Stimulated activated naive CD8-positive, alpha-beta T cell treated with anti-CD3 and anti-CD28 coated beads, Interleukin-15, Interleukin-2, amounts not matched to agents 100 ng/mL and 50 ng/mL, for 24 hours (primary cell): ENCODE results near the gene REPIN1.
"Not testable (repeated sequence)": the region's sequence is repeated elsewhere in the genome, so short reads cannot be mapped to it uniquely, and the experiment has no call there.

ENCODE experiments used
- H3K27ac Mint-ChIP-seq: one replicate; pipeline ENCODE4 v1.8.0; 2021; ENCODE audit warnings: mild to moderate bottlenecking, mixed read lengths
- H3K27me3 Mint-ChIP-seq: one replicate; pipeline ENCODE4 v1.8.0; 2021; ENCODE audit warnings: mixed read lengths
- H3K36me3 Mint-ChIP-seq: one replicate; pipeline ENCODE4 v1.8.0; 2021; ENCODE audit warnings: low read depth, mixed read lengths
- H3K4me1 Mint-ChIP-seq: one replicate; pipeline ENCODE4 v1.8.0; 2021; ENCODE audit warnings: low read depth, mixed read lengths
- H3K4me3 Mint-ChIP-seq: one replicate; pipeline ENCODE4 v1.8.0; 2021; ENCODE audit warnings: mild to moderate bottlenecking, mixed read lengths
- H3K9me3 Mint-ChIP-seq: one replicate; pipeline ENCODE4 v1.8.0; 2021; ENCODE audit warnings: mixed read lengths

The REPIN1 gene

GRCh38 chr7:150382123-150382843 is 13.7 kb downstream of the REPIN1 start:
- no peaks in the 10 kb centered on the region for H3K9me3 Mint-ChIP-seq
- no peaks in the 10 kb centered on the region for H3K27me3 Mint-ChIP-seq
- H3K27ac Mint-ChIP-seq, result no peak overlapping the region
- H3K36me3 Mint-ChIP-seq, result no peaks in the 10 kb centered on the region
- no peak overlapping the region for H3K4me3 Mint-ChIP-seq
- H3K4me1 Mint-ChIP-seq, result peaks cover 28% of the 10 kb centered on the region

GRCh38 chr7:150382844-150383225 is 14.2 kb downstream of the REPIN1 start:
- H3K27ac Mint-ChIP-seq, result no peak overlapping the region

GRCh38 chr7:150383710-150384397 is 15.2 kb downstream of the REPIN1 start:
- Mint-ChIP-seq H3K27ac (no peak overlapping the region), H3K9me3 (no peaks in the 10 kb centered on the region), H3K27me3 (no peaks in the 10 kb centered on the region), H3K4me1 (peaks cover 17% of the 10 kb centered on the region), H3K36me3 (no peaks in the 10 kb centered on the region), H3K4me3 (no peak overlapping the region)

More at GRCh38 chr7:150382844-150383225, 14.2 kb downstream of the REPIN1 start:
- H3K9me3 Mint-ChIP-seq, result no peaks in the 10 kb centered on the region
- no peaks in the 10 kb centered on the region for H3K27me3 Mint-ChIP-seq
- no peaks in the 10 kb centered on the region for H3K36me3 Mint-ChIP-seq
- H3K4me3 Mint-ChIP-seq, result no peak overlapping the region
- peaks cover 22% of the 10 kb centered on the region for H3K4me1 Mint-ChIP-seq

DNA sequence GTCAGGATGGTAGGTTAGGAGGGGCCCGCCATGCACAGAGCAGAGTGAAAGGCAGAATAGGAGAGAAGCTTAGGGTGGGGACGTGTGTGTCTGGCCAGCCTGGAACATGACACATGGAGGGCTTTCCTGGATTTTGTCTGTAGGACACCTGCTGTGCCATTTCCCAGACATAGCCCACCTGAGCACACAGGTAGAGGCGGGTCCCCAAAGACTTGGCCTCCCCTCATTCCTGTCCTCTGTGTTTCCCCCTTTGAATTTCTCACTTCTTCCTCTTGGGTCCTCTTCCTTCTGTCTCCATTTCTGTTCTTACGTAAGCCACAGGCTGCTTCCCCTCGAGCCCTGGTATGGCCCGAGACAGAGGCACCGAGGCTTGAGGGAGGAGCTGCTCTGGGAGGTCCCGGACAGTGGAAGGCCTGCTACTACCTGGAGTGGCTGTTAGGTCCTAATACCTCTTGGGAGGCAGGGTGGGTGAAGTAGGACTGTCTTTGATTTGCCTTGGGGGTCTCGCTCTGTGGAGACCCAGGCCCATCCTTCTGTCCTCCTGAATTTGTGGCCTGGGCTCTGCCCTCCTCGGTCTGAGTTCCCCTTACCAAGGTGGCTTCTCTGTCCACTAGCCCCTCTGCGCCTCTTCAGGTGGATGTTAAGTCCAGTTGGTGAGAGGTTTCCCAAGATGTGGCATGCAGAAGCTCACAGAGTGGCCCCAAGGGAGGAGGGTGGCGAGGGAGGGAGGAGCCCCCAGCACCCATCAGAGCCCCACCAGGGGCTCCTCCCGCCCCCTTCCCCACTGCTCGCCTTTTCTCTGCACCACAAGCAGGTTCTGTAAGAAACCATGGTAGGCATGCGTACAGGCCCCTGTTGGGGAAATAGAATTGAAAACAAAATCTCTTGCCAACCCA is 16.0 kb downstream of the REPIN1 start:
- Mint-ChIP-seq H3K27me3 (no peaks in the 10 kb centered on the region), H3K9me3 (no peaks in the 10 kb centered on the region), H3K4me1 (peaks cover 21% of the 10 kb centered on the region), H3K4me3 (no peak overlapping the region), H3K27ac (no peak overlapping the region), H3K36me3 (no peaks in the 10 kb centered on the region)

- no peak overlapping the region for H3K4me3 Mint-ChIP-seq
- peaks cover 16% of the 10 kb centered on the region for H3K4me1 Mint-ChIP-seq
- no peak overlapping the region for H3K27ac Mint-ChIP-seq
- H3K27me3 Mint-ChIP-seq, result no peaks in the 10 kb centered on the region
- H3K9me3 Mint-ChIP-seq, result no peaks in the 10 kb centered on the region
- H3K36me3 Mint-ChIP-seq, result no peaks in the 10 kb centered on the region
Observed at GRCh38 chr7:150385302-150385723, 16.7 kb downstream of the REPIN1 start.

DNA sequence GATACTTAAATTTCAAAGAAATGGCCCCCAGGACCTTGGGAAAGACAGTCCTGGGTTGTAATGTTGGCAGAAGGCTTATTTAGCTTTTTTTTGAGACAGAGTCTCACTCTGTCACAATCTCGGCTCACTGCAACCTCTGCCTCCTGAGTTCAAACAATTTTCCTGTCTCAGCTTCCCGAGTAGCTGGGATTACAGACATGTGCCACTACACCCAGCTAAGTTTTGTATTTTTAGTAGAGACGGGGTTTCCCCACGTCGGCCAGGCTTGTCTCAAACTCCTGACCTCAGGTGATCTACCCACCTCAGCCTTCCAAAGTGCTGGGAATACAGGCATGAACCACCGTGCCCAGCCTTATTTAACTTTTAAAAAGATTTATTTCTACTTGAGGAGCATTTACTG is 17.3 kb downstream of the REPIN1 start:
- not testable (repeated sequence) for H3K4me3 Mint-ChIP-seq, H3K9me3 Mint-ChIP-seq, H3K27me3 Mint-ChIP-seq, H3K27ac Mint-ChIP-seq, H3K36me3 Mint-ChIP-seq
- H3K4me1 Mint-ChIP-seq, result peaks cover 11% of the 10 kb centered on the region

GRCh38 chr7:150388306-150388705 is 19.7 kb downstream of the REPIN1 start:
- Mint-ChIP-seq H3K9me3 (no peaks in the 10 kb centered on the region), H3K36me3 (peaks cover 13% of the 10 kb centered on the region), H3K4me1 (peaks cover 7% of the 10 kb centered on the region), H3K27ac (no peak overlapping the region), H3K4me3 (no peak overlapping the region), H3K27me3 (no peaks in the 10 kb centered on the region)

DNA sequence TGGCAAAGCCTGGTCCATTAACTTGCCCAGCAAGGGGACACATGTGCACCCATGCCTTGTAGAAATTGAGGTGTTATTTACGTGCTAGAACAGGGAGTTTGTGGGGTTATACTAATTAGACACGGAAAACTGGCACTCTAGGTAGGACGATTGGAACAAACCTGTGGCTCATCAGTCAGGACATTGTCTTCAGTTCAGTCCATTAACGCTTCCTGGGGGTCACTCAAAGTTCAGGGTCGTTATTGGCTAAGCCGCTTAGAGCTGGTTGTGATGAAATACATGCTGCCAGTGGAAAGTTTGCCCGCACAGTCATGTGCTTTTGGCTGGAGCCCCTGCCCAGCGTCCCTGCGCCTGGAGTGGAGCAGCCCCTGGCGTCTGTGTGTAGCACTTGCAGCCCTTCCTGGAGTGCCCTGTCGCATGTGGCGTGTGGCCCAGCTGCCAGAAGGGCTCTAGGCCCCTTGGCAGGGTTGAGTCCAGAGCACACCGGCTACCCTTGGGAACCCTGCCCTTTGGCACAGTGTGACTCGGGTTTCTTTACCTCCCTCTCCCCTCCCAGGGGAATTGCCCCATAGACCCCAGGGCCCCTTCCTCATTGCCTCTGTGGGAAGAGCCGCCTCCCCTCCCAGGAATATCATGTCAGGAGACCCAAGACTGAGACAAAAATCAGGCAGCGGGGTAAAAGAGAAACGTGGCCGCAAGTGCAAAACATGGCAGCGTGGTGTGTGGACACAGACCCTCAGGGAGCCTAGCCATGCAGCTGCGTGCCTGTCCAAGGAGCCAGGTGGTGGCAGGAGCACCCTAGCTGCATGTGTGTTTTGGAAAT is 20.3 kb downstream of the REPIN1 start:
- Mint-ChIP-seq H3K4me3 (no peak overlapping the region), H3K27ac (no peak overlapping the region), H3K9me3 (no peaks in the 10 kb centered on the region), H3K4me1 (peaks cover 7% of the 10 kb centered on the region), H3K27me3 (no peaks in the 10 kb centered on the region), H3K36me3 (peaks cover 13% of the 10 kb centered on the region)

DNA sequence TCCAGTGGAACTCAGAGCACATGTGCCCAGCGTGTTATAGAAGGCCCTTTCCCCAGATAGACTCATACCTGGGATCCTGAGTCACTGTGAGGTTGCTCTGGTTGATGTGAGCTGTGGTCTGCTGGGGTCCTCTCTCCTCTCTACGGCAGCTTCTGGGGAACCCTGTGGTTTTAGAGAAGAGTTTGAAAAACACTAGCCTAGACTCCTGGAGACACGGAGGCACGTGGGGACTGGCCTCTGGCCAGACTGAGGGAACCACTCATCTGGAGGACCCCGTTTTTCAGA is 20.9 kb downstream of the REPIN1 start:
- Mint-ChIP-seq H3K4me1 (peaks cover 7% of the 10 kb centered on the region), H3K27ac (no peak overlapping the region), H3K36me3 (peaks cover 13% of the 10 kb centered on the region), H3K27me3 (no peaks in the 10 kb centered on the region), H3K9me3 (no peaks in the 10 kb centered on the region), H3K4me3 (no peak overlapping the region)

DNA sequence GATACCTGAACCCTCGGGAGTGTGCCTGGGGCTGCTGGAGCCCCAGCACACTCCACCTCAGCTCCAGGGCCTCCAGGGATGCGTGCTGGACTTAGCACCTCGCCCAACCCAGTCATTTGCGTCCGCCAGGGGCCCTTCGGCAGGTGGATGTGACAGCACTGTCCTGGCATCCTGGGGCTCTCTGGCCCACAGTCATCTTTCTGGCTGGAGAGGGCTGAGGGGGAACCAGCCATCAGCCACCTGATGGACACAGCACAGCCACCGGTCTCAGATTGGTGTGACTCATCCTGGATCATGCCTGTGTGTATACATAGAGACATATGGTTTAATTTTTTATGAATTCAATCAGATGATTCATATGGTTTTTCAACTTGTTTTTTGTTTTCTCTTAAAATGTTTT is 21.6 kb downstream of the REPIN1 start:
- H3K4me1 Mint-ChIP-seq, result peaks cover 7% of the 10 kb centered on the region
- H3K27ac Mint-ChIP-seq, result no peak overlapping the region
- H3K36me3 Mint-ChIP-seq, result peaks cover 13% of the 10 kb centered on the region
- H3K4me3 Mint-ChIP-seq, result no peak overlapping the region
- H3K9me3 Mint-ChIP-seq, result no peaks in the 10 kb centered on the region
- H3K27me3 Mint-ChIP-seq, result no peaks in the 10 kb centered on the region

GRCh38 chr7:150393325-150393724 is 24.7 kb downstream of the REPIN1 start:
- Mint-ChIP-seq H3K27me3 (no peaks in the 10 kb centered on the region), H3K4me1 (peaks cover 7% of the 10 kb centered on the region), H3K27ac (no peak overlapping the region), H3K4me3 (no peak overlapping the region), H3K36me3 (peaks cover 18% of the 10 kb centered on the region), H3K9me3 (no peaks in the 10 kb centered on the region)

- H3K4me3 Mint-ChIP-seq, result no peak overlapping the region
- peaks cover 12% of the 10 kb centered on the region for H3K36me3 Mint-ChIP-seq
- no peaks in the 10 kb centered on the region for H3K9me3 Mint-ChIP-seq
- H3K27ac Mint-ChIP-seq, result peak overlapping the region; percentile 4
- H3K4me1 Mint-ChIP-seq, result peaks cover 16% of the 10 kb centered on the region
- no peaks in the 10 kb centered on the region for H3K27me3 Mint-ChIP-seq
Observed at GRCh38 chr7:150396426-150396825, 27.8 kb downstream of the REPIN1 start.

- peaks cover 12% of the 10 kb centered on the region for H3K36me3 Mint-ChIP-seq
- H3K27me3 Mint-ChIP-seq, result no peaks in the 10 kb centered on the region
- no peak overlapping the region for H3K27ac Mint-ChIP-seq
- no peaks in the 10 kb centered on the region for H3K9me3 Mint-ChIP-seq
- H3K4me3 Mint-ChIP-seq, result no peak overlapping the region
- H3K4me1 Mint-ChIP-seq, result peaks cover 20% of the 10 kb centered on the region
Observed at GRCh38 chr7:150396851-150397260, 28.2 kb downstream of the REPIN1 start.

DNA sequence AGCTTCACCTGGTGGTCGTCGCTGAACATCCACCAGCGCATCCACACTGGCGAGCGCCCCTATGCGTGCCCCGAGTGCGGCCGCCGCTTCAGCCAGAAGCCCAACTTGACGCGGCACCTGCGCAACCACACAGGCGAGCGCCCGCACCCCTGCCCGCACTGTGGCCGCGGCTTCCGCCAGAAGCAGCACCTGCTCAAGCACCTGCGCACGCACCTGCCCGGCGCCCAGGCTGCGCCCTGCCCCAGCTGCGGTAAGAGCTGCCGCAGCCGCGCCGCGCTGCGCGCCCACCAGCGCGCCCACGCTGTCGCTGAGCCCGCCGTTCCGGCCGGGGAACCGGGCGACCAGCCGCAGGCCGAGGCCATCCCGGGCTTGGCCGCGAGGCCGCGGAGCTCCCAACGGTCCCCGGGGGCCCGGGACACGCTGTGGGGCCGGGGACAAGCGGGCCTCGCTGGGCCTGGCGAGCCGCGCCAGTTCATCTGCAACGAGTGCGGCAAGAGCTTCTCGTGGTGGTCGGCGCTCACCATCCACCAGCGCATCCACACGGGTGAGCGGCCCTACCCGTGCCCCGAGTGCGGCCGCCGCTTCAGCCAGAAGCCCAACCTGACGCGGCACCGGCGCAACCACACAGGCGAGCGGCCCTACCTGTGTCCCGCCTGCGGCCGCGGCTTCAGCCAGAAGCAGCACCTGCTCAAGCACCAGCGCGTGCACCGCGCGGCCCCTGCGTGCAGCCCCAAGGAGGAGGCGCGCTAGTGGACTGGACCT is 28.9 kb downstream of the REPIN1 start:
- no peak overlapping the region for H3K27ac Mint-ChIP-seq
- no peaks in the 10 kb centered on the region for H3K27me3 Mint-ChIP-seq
- H3K4me1 Mint-ChIP-seq, result peaks cover 27% of the 10 kb centered on the region
- H3K4me3 Mint-ChIP-seq, result no peak overlapping the region
- no peaks in the 10 kb centered on the region for H3K9me3 Mint-ChIP-seq
- H3K36me3 Mint-ChIP-seq, result peaks cover 6% of the 10 kb centered on the region
